ENCODE results near the gene MBNL1. TPM values are rescaled to one million over a fixed set of nuclear protein-coding genes. Genes with fewer than 3 reads are reported as not detected.

The MBNL1 gene
- total and polyA plus RNA-seq, 2 donors (not counting 3 experiments of a cell fraction or from before 2014, with no cell fraction given), result 179 to 362 TPM

DNA sequence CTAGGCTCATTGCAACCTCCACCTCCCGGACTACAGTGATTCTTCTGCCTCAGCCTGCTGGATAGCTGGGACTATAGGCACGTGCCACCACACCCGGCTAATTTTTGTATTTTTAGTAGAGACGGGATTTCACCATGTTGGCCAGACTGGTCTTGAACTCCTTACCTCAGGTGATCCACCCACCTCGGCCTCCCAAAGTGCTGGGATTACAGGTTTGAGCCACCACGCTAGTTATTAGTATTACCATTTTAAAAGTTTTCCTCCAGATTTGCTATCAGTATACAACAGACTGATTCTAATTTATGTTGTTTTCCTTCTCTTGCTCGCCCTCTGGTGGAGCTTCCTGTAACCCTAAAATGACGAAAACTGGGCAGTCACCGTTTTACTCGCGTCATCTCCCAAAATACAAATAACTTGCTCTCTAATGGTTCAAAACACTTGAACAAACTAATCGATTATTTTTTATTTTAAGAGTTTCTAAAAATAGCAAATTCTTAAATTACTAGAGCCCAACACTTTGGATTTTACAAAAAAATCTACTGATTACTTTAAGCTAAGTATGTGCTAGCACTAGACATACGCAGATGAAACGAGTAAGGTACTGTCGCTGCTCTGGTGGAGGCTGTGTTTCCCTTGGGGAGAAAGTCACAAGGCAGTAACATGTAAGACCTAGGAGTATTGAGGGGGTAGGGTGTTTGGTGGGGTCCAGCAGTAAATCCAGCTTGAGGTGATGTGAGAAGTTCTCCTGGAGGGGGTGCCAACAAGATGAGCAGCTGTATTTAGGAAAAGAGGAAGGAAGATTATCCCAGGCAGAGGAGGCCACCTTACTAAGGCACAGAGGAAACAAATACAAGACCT lies 203.3 kb downstream of the MBNL1 start:
- Histone ChIP-seq H3K4me3 (replicated peaks in 1 of 3; ENCODE audit: insufficient read depth in 1 of 3, low read depth in 1 of 3, low read length in 3 of 3) (no peak overlapping the region), H3K36me3 (ENCODE audit: control insufficient read depth in 2 of 2, extremely low read depth in 1 of 2, insufficient read depth in 2 of 2, low read length in 2 of 2) (no peaks in the 10 kb centered on the region), H3K9ac (replicated peaks; ENCODE audit: extremely low read depth, insufficient read depth, low read length) (no peak overlapping the region), H3K9me3 (replicated peaks; ENCODE audit: control insufficient read depth, insufficient read depth, low read length) (no peaks in the 10 kb centered on the region), H4K20me1 (replicated peaks; ENCODE audit: control insufficient read depth, extremely low read depth, insufficient read depth, low read length) (no peaks in the 10 kb centered on the region), H3K79me2 (ENCODE audit: control insufficient read depth, insufficient read depth, low read length) (no peaks in the 10 kb centered on the region), H2AFZ (ENCODE audit: low read depth, low read length) (no peak overlapping the region), H3K4me2 (ENCODE audit: insufficient read depth, low read length) (no peak overlapping the region), H3K4me1 (ENCODE audit: control insufficient read depth, extremely low read depth, insufficient read depth, low read length) (no peaks in the 10 kb centered on the region), H3K9me1 (replicated peaks; ENCODE audit: control insufficient read depth, extremely low read depth, insufficient read depth, low read length) (no peaks in the 10 kb centered on the region), H3K27me3 (ENCODE audit: control insufficient read depth in 2 of 2, insufficient read depth in 2 of 2, low read length in 2 of 2) (no peaks in the 10 kb centered on the region), H3K27ac (ENCODE audit: insufficient read depth, low read depth, low read length) (peak overlapping the region; percentile 13)
- POLR2A ChIA-PET, result no interaction called here
- FAIRE-seq (no peak), DNase-seq (ENCODE audit: low read depth, low spot score) (peak; percentile 76)
- BruUV-seq (replicated peaks), result no TSS peak
- TF ChIP-seq EZH2 (IDR thresholded peaks at IDR 0.05; ENCODE audit: borderline replicate concordance, low read depth, low read length, severe bottlenecking) (no peak), CTCF (IDR thresholded peaks at IDR 0.05; ENCODE audit: extremely low read depth in 1 of 2, insufficient read depth in 1 of 2, low read depth in 1 of 2, low read length in 2 of 2) (peak; percentile 54 to 63), JUN (IDR thresholded peaks at IDR 0.05; ENCODE audit: borderline replicate concordance, insufficient read depth, insufficient read length, low read depth) (no peak)
- CTCF ChIA-PET, result interaction anchor here (0.7 to 2.8 kb wide), 34 partner anchors 11 to 555 kb away, joined by 3 to 30 read pairs (median 4); no protein-coding TSS in a partner anchor
- dilution Hi-C loops (cut with MboI; ENCODE audit: extremely low pct_ligation_motif_present, low sequenced_read_pairs), result no loop called here
- intact Hi-C loops (cut with micrococcal nuclease), result loop anchor here (1.0 to 5.0 kb wide), 2 partner anchors 360 to 400 kb away; no protein-coding TSS in a partner anchor

DNA sequence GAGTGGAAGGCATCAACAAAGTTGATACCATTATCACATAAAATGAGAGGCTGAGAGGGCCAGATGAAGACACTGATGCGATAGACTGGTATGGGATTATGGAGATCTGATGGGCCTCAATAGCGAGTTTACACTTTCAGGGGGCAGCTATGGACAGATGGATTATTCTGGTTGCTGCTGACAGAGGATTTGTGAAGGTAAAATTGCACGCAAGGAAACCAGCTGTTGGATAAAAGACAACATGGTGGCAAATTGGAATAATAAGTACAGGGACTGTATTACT lies 203.9 kb downstream of the MBNL1 start:
- Histone ChIP-seq H3K36me3 (ENCODE audit: control insufficient read depth in 2 of 2, extremely low read depth in 1 of 2, insufficient read depth in 2 of 2, low read length in 2 of 2) (no peaks in the 10 kb centered on the region), H3K9me3 (replicated peaks; ENCODE audit: control insufficient read depth, insufficient read depth, low read length) (no peaks in the 10 kb centered on the region), H4K20me1 (replicated peaks; ENCODE audit: control insufficient read depth, extremely low read depth, insufficient read depth, low read length) (no peaks in the 10 kb centered on the region), H3K27me3 (ENCODE audit: control insufficient read depth in 2 of 2, insufficient read depth in 2 of 2, low read length in 2 of 2) (no peaks in the 10 kb centered on the region), H3K4me2 (ENCODE audit: insufficient read depth, low read length) (no peak overlapping the region), H3K4me3 (replicated peaks in 1 of 3; ENCODE audit: insufficient read depth in 1 of 3, low read depth in 1 of 3, low read length in 3 of 3) (no peak overlapping the region), H3K4me1 (ENCODE audit: control insufficient read depth, extremely low read depth, insufficient read depth, low read length) (no peaks in the 10 kb centered on the region), H3K9me1 (replicated peaks; ENCODE audit: control insufficient read depth, extremely low read depth, insufficient read depth, low read length) (no peaks in the 10 kb centered on the region), H3K9ac (replicated peaks; ENCODE audit: extremely low read depth, insufficient read depth, low read length) (no peak overlapping the region), H3K27ac (ENCODE audit: insufficient read depth, low read depth, low read length) (no peak overlapping the region), H2AFZ (ENCODE audit: low read depth, low read length) (no peak overlapping the region), H3K79me2 (ENCODE audit: control insufficient read depth, insufficient read depth, low read length) (no peaks in the 10 kb centered on the region)
- no TSS peak for BruUV-seq (replicated peaks)
- dilution Hi-C loops (cut with MboI; ENCODE audit: extremely low pct_ligation_motif_present, low sequenced_read_pairs) (no loop called here), intact Hi-C loops (cut with micrococcal nuclease) (loop anchor here (1.0 to 5.0 kb wide), 2 partner anchors 360 to 400 kb away; no protein-coding TSS in a partner anchor)
- FAIRE-seq, result no peak
- no peak for DNase-seq (ENCODE audit: low read depth, low spot score)
- ChIA-PET CTCF (interaction anchor here (0.7 to 2.8 kb wide), 28 partner anchors 12 to 555 kb away, joined by 3 to 30 read pairs (median 6); no protein-coding TSS in a partner anchor), POLR2A (no interaction called here)
- TF ChIP-seq POLR2A (IDR thresholded peaks at IDR 0.05; ENCODE audit: low read depth, low read length) (no peak), MYC (IDR thresholded peaks at IDR 0.05; ENCODE audit: low read depth, low read length) (no peak), CTCF (IDR thresholded peaks at IDR 0.05; ENCODE audit: extremely low read depth in 1 of 2, insufficient read depth in 1 of 2, low read depth in 1 of 2, low read length in 2 of 2) (no peak), FOS (IDR thresholded peaks at IDR 0.05; ENCODE audit: borderline replicate concordance, insufficient read depth, low read length) (no peak)
